GM19239 (cell line): ENCODE measurements around the gene MYRF.

Experiments
- DNase-seq: peaks from one replicate; pipeline ENCODE4 v3.0.0; 2011; ENCODE audit warnings: low spot score; ENCODE audit not compliant: insufficient read length
- FAIRE-seq: peaks from 2 replicates; lab custom pipeline; 2011; peaks lifted over from hg19 to GRCh38; lab: Jason Lieb, UNC

MYRF gene

DNA sequence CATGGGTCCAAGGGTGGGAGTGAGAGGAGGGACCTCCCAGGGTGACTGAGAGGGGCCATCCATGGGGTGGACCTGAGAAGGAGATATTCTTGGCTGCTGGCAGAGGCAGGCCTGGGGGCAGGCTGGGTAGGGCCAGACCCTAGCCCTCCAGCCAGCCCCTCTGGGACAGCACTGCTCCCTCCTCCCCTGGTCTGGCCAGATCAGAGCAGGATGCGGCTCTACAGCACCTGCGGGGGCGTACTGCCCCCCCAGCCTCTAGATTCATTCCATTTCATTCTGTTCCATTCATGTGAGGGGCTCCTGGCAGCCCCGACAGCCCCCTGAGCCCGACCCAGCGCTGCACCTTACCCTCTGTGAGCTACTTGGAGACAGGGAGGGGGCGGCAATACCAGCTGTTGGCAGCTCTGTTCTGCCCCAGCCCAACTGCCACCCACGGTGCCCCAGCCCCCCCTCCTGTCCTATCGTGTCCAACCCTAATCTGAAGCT, 34.3 kb upstream of the MYRF start:
- FAIRE-seq (no peak), DNase-seq (no peak)

DNA sequence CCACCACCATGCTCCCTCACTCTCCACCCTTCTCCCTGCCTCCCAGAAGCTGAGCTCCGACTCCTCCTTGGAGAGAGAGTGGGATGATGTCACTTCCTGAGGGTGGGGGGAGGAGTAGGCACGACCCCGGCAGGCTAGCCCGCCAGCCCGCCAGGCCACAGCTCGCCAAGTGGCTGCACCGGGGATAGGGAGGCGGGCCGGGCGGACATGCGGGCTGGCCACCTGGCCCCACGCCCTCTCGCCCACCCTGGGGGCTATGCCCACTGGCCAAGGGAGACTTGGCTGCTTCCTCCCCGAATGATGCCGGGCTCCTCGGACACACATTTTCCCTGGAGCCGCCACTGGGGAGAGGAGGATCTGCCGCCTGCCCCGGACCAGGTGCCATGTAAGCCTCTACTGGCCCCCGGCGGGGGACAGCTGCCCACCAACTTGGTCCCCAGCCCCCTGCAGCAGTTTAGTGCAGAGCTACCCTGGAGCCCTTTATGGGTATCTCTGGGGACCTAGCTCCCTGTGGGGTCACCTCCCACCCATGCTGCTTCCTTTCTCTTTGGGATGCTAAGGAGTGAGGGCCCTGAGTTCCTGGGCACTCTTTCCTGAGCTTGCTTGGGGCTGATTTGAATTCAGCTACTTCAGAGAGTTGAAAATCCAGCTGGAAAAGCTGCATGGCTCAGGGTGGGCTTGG, 33.7 kb upstream of the MYRF start:
- no peak for DNase-seq
- no peak for FAIRE-seq

DNA sequence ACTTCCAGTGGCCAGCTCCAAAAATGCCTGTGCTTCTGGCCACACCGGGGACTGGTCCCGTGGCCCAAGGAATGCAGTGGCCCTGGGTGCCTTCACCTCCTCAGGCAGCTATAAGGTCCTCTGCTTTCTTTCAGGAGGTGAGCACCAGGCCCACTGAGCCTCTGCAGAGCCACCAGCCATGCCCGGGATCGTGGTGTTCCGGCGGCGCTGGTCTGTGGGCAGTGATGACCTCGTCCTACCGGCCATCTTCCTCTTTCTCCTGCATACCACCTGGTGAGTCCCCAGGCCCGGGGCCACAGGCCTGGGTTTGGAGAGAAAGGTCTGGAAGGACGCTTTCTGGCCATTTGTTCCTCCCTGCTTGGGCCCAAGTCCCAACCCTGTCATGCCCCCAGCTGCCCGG, 32.5 kb upstream of the MYRF start:
- FAIRE-seq: no peak
- DNase-seq: no peak

DNA sequence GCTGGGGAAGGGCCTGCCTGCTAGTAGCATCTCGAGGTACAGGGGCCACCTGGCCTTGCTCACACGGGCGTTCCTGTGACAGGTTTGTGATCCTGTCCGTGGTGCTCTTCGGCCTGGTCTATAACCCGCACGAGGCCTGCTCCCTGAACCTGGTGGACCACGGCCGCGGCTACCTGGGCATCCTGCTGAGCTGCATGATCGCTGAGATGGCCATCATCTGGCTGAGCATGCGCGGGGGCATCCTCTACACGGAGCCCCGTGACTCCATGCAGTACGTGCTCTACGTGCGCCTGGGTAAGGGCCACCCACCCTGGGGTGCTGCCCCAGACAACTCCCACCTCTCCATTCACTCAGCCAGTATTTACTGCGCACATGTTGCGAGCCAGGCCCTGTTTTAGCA, 31.8 kb upstream of the MYRF start:
- FAIRE-seq (no peak), DNase-seq (no peak)

DNA sequence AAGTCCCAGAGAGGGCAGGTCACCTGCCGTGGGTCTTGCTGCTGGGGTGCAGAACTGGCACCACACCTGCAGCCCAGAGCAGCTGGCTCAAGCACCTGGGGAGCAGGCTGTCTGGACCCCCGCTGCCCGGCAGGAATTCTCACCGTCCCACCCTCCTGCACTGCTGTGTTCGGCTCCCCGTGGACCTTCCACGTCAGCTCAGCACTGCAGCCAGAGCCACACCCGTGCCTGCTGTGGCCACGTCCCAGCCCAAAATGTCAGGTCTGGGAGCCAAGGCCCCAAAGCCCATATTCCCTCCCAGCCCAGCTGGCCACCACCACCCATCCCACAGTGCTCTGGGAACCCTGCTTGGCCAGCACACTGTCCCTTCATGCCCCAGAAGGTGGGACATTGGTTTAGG, 28.0 kb upstream of the MYRF start:
- no peak for DNase-seq
- no peak for FAIRE-seq

DNA sequence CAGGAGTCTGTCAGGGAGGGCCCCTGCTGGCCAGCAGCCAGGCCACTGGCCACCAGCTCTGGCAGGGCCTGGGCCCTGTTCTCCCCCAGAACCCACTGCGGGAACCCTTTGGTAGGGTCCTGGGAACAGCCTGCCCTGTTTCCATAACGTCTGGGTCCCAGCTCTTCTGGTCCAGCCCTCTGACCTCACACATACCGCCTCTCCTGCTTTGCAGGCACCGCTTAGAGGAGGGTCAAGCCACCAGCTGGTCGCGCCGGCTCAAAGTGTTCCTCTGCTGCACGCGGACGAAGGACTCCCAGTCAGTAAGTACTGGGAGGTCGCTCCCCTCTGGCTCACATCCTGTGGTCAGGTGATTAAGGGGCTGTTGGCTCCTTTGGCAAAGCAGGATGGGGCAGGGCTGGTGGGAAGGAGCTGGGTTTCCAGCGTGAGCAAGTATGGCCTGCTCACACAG, 26.6 kb upstream of the MYRF start:
- FAIRE-seq (no peak), DNase-seq (no peak)

DNA sequence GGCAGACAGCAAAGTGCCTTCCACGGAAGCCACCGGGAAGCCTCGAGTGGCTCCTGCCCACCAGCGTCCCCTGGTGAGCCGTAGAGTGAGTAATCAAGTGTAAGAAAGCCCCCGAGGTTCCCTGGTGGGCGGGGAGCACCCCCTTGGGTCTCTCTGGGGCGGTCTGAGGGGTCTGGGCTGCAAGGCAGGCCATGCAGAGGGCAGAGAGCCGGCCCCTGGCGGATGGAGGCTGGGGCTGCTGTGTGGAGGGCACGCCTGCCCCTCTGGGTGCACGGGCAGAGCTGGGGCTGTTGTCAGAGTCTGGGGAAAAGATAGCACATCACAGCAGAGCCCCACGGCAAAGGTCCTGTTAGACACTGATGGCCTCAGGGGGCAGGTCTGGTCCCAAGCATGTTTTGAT, 25.7 kb upstream of the MYRF start:
- DNase-seq (no peak), FAIRE-seq (no peak)

DNA sequence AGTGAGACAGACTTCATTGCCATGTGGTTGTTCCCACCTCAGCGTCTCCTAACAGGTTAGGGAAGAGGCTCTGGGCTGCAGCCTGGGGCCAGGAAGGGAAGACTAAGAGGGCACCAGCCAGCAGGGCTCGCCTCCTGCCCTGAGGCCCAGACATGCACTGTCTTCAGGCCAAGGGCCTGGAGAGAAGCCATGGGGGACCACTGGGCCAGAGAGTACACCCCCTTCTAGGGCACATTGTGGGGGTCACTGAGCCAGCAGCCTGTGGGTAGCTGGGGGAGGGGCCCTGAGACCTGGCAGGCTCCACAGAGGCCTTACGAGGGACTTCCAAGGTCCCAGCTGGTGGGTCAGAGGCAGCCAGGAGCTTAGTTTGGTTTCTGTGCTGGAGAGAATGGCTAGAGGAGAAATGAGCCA, 25.0 kb upstream of the MYRF start:
- DNase-seq (no peak), FAIRE-seq (no peak)

DNA sequence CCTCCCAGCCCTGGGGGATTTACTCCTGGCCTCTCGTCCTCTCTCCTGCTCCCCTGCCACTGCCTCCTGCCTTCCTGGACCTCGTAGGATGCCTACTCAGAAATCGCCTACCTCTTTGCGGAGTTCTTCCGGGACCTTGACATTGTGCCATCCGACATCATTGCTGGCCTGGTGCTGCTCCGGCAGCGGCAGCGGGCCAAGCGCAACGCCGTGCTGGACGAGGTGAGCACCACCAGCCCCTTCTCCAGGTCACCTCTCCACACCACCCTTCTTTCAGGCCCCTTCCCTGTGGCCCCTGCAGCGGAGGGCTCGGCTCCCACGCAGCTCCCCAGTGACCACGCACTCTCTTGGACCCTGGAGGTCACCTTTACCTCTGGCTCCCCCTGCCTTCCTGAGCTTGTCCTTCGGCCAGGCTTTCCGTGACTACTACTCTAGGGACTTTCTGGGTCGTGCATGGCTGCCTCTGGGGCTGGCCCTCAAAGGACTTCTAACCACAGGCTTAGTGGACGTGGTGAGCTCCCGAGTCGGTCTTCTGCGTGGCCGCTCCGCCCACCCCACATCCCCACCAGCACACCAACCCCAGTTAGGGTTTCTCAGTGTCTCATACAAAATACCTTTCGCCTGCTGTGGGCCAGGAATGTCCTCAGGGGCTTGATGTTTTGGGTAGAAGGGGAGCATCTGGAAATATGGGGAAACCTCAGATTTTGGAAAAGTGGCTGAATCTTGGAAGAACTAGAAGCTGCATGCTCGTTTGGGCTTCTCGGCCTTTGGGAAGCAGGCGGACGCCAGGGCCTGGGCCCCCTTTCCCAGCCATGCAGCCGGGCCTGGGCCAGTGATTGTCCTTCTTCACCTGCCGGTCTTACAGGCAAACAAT, 24.1 kb upstream of the MYRF start:
- DNase-seq (no peak), FAIRE-seq (no peak)

DNA sequence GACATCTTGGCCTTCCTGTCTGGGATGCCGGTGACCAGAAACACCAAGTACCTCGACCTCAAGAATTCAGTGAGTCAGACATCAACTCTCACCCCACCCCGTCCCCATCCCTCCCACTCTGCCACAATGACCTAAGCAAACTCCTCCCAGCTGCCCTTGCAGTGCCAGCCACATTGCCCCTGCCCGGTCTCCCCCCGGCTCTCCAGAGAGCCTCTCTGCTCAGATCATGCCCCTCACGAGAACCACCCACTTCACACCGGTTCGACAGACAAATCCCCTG, 23.6 kb upstream of the MYRF start:
- DNase-seq (no peak), FAIRE-seq (no peak)

DNA sequence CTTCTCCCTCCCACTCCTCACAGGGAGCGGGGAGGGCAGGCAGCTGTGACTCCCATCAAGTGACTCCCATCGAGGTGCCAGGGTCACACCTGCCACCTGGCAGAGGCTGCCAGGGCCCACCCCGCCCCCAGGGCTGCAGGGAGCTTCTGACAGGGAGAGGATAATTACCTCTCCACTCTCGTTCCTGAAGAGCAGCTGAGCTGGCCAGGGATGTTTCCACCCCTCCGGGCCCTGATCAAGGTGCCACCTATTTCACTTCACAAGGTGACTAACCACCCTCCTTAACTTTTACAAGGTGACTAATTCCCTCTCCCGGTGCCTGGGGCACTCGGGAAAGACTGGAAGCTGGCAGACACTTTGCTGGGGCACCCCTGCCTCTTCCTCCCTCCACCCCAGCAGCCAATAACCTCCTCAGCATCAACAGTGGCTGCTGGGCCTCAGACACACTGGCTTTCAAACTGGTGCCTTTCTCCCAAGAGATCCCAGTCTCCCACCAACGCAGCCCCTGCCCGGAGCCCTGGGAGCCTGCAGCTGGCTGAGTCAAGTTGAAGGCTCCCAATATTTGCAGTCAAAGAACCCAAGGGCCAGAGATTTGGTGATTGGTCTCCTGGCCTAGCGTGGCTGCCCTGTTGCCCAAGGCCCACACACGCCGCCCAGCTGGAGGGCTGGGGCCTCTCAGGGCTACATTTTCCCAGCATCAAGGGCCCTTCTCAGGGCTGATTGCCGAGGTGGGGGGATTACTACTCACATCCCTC, 22.0 kb upstream of the MYRF start:
- FAIRE-seq (no peak), DNase-seq (no peak)

DNA sequence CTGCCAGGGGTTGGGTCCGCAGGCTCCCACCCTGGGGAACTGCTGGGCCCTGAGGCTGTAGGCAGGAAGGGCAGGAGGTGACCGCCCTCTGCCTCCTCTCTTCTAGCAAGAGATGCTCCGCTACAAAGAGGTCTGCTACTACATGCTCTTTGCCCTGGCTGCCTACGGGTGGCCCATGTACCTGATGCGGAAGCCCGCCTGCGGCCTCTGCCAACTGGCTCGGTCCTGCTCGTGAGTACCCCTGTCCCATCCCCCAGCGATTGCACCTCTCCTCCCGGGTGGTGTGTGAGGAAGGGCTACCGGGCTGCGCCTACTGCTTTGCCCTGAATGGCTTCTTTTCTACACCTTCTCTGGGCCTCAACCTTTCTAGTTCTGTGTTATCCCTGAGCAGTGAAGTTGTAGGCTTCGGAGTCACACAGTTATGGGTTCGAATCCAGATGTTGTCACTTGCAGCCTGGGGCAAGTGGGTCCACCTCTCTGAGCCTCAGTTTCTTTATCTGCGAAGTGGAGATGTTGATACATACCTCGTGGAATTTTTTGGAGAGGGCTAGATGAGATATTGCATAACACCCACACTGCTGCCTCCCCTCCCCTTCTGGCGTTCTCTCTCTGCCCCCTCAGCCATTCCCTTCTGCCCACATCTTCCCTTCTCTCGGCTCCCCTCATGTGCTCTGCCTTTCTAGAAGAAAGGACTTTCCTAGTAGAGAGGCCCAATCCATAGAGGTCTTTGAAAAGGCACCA, 21.1 kb upstream of the MYRF start:
- FAIRE-seq: no peak
- DNase-seq: no peak

DNA sequence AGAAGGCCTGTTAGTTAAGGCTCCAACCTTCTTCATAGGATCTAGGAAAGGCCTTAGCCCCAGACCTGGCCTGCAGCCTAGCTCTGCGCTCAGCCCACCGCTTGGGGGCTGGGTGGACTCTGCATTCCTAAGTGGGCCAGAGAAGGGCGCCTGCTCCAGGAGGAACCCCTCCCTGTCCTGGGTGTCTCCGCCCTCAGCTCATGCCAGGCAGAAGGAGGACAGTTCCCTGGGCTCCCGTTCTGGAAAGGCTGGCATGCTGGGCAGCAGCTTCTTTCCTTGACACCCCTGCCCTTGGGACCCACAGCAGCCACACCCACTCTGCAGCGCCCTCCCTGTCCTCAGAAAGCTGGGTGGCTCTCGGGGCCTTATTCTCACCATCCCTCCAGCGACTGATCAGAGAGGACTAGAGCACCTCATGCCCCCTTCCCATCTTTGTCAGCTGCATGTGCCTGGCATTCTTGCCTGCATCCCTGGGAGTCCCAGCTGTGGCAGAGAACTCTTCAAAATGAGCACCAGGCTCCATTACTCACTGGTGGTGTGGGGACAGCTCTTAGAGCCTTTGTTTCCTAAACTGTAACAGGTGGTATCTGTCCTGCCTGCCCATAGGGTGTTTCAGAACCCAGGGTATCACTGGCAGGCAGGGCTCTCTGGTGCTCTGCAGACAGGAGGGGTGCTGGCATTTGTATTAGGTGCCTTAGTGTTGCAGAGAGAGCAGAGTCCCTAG, 20.3 kb upstream of the MYRF start:
- DNase-seq (no peak), FAIRE-seq (no peak)

DNA sequence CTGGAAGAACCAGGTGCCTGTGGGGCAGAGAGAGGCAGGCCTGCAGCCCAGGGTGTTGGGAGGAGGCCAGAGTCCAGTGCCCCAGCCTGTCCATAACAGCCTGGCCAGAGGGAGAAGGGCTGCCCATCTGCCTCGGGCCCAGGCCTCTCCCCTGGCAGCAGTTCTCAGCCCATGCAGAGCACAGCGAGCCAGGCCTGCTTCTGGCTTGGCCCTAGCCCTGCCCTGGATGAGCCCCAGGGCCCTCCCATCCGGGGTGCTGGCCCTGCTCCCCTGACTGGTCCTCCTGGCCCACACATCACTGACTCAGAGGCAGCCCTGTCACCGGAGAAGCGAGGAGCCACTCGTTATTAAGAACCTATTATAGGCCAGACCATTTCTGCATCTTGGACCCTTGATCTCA, 19.7 kb upstream of the MYRF start:
- FAIRE-seq: no peak
- no peak for DNase-seq

DNA sequence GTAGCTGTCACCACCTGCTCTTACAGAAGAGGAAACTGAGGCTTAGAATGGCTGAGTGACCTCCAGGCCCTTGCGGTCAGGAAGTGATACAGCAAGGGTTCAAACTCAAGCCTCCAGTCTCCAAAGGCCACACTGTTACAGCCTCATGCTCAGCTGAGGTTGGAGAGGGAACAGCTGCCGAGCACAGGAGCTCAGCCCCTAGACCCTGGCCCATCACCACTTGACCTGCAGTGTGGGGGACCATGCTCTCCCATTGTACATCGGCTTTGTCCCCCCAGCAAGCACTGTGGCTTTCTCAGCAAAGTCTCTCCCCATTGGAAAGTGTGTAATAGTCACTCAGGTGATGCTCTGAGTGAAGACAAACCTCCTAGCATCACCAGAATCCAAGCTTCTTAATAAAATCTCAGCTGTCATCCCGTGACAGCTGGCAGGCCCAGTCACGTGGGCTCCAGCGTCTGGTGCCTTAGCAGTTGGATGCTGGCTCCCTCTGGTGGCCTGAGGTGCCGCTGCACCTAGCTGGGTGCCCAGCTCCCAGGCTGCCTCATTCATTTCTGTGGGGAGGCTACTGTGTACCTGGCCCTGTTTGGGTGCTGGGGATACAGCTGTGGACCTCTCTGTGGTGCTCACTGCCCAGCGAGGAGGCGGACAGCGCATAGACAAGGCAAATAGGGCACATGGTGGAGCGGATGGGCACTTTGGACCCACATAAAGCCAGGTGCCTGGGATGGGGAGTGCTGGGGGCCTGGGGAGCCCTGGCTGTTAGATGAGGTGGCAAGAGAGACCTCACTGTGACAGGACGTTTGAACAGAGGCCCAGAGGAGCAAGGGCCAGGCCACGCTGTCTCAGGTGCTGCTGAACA, 19.1 kb upstream of the MYRF start:
- FAIRE-seq: peak; percentile 81
- peak; percentile 99 for DNase-seq

DNA sequence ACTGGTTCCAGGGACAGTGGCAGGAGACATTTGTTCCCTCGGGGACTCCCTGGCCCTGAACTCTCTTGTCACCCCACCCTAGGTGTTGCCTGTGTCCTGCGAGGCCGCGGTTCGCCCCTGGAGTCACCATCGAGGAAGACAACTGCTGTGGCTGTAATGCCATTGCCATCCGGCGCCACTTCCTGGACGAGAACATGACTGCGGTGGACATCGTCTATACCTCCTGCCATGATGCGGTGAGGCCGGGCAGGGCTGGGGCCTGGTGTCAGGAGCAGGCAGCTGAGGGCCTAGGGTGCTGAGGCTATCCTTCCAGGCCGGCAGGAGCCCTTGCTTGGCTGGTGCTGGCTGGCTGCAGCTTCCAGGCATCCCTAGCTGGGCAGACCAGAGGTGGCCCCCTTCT, 17.7 kb upstream of the MYRF start:
- FAIRE-seq: no peak
- no peak for DNase-seq

DNA sequence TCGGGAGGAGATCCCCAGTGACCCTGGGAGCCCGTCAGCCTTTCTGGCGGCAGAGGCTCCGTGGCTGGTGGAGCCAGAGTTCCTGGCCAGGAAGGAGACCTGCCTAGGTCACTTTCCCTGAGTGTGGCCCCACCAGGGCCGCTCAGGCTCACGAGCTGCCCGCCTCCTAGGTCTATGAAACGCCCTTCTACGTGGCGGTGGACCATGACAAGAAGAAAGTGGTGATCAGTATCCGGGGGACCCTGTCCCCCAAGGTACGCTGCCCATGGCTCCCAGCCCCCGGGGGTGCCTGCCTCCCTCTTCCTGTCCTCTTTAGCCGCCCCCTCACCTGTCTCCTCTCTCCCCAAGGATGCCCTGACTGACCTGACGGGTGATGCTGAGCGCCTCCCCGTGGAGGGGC, 17.0 kb upstream of the MYRF start:
- no peak for DNase-seq
- FAIRE-seq: no peak

DNA sequence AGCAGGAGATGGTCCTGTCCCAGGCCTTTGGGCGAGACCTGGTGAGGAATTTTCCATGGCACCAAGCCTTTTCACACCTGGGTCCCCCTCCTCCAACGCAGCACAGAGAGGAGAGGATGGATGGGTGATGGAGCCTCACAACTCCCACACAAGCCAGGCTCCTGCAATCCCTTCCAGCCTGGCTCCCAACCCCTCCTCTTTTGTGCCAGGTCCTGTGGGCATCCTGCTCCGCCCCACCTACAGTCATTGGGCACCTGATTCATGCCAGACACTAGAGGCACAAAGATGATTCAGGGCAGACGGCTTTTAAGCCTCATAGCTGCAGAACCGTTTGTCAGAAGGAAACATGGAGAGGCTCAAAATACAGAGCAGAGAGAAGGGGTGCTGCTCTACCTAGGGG, 16.1 kb upstream of the MYRF start:
- DNase-seq (no peak), FAIRE-seq (no peak)

DNA sequence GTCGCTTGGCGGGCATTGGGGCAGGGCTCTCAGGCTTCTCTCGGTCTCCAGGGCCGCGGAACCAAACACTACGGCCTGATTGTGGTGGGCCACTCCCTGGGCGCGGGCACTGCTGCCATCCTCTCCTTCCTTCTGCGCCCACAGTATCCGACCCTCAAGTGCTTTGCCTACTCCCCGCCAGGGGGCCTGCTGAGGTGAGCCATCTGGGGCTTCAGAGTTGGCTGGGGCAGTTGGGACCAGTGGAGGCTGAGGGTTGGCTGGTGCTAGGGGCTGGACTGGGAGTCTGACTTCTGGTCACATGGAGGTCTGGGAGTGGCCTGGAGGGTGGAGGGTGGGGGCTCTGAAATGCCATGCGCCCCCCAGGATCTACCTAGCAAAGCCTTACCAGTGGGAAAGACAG, 15.3 kb upstream of the MYRF start:
- FAIRE-seq (no peak), DNase-seq (no peak)
